B cell (primary cell): Measurements from ENCODE around the gene RERGL. TPM values are rescaled to one million over a fixed set of nuclear protein-coding genes. Genes with fewer than 3 reads are reported as not detected.

ENCODE experiments used
- ATAC-seq: fragments of 200-7000 bp; cut with Tn5 transposase; one replicate; pipeline ENCODE4 v1.10.0; 2021; ENCODE audit warnings: low read depth, mild to moderate bottlenecking, moderate number of reproducible peaks, moderate library complexity
- CTCF ChIA-PET: fragments of 350-600 bp; sonication (Branson Sonifier 250); formaldehyde crosslinking; loops from one replicate; lab custom pipeline; 2021; ENCODE audit warnings: antibody characterized with exemption, inconsistent platforms; lab: Charles Lee
- POLR2A ChIA-PET: fragments of 350-600 bp; sonication (Branson Sonifier 250); formaldehyde crosslinking; loops from one replicate; lab custom pipeline; 2021; ENCODE audit warnings: antibody characterized with exemption; lab: Charles Lee
- DNase-seq: peaks from one replicate; pipeline ENCODE4 v3.0.0; 2013
- H2AFZ ChIP-seq: 2 replicates; pipeline ENCODE4 v1.6.1; 2012; ENCODE audit warnings: mild to moderate bottlenecking, low read depth, low read length; ENCODE audit not compliant: insufficient read depth, poor library complexity, severe bottlenecking
- H3K27ac ChIP-seq, 2 donors: 1 replicate in 1 of 2; 2 replicates in 1 of 2; pipeline ENCODE4 v1.5.1; 2012 to 2013; ENCODE audit warnings: low read length in 2 of 2, mild to moderate bottlenecking in 2 of 2, moderate library complexity in 1 of 2
- H3K27me3 ChIP-seq, 4 experiments: fragments of 200-600 bp in 1 of 4; sonication (generic) in 1 of 4; replicated peaks in 1 of 4; 1 replicate in 2 of 4; 2 replicates in 2 of 4; pipeline versions ENCODE4 v1.6.1 to v1.7.0; 2013 to 2016; ENCODE audit warnings: low read length in 3 of 4, mild to moderate bottlenecking in 2 of 4, mixed read lengths in 1 of 4, moderate library complexity in 1 of 4; ENCODE audit not compliant: insufficient read depth in 4 of 4, control insufficient read depth in 3 of 4; ENCODE audit errors: control extremely low read depth in 1 of 4
- H3K36me3 ChIP-seq, 2 experiments: replicated peaks in 1 of 2; 1 replicate in 1 of 2; 2 replicates in 1 of 2; pipeline versions ENCODE4 v1.6.1 to v1.7.1; 2013; ENCODE audit warnings: low read length in 1 of 2; ENCODE audit not compliant: insufficient read depth in 2 of 2, control insufficient read depth in 1 of 2; ENCODE audit errors: control extremely low read depth in 1 of 2, extremely low read depth in 1 of 2
- H3K4me1 ChIP-seq, 2 donors: fragments of 200-600 bp in 1 of 2; sonication (generic) in 1 of 2; 1 replicate in 1 of 2; 2 replicates in 1 of 2; pipeline versions ENCODE4 v1.5.1 to v1.6.1; 2013 to 2017; ENCODE audit warnings: low read length in 2 of 2; ENCODE audit not compliant: control insufficient read depth in 2 of 2, insufficient read depth in 2 of 2
- H3K4me2 ChIP-seq: replicated peaks from 2 replicates; pipeline ENCODE3; 2012; ENCODE audit warnings: mild to moderate bottlenecking, low read depth, low read length; ENCODE audit not compliant: poor library complexity, severe bottlenecking
- H3K4me3 ChIP-seq, 5 experiments: fragments of 200-600 bp in 1 of 5; sonication (generic) in 1 of 5; 1 replicate in 3 of 5; 2 replicates in 2 of 5; pipeline versions ENCODE4 v1.5.1 to v1.7.0; 2011 to 2016; ENCODE audit warnings: low read length in 4 of 5, mild to moderate bottlenecking in 4 of 5, low read depth in 2 of 5, control low read depth in 1 of 5, moderate library complexity in 1 of 5; ENCODE audit not compliant: insufficient read depth in 1 of 5; ENCODE audit errors: control extremely low read depth in 1 of 5, extremely low read depth in 1 of 5
- H3K79me2 ChIP-seq: fragments of 200-600 bp; sonication (generic); one replicate; pipeline ENCODE4 v1.6.0; 2016; ENCODE audit warnings: low read length; ENCODE audit not compliant: control insufficient read depth, insufficient read depth
- H3K9ac ChIP-seq: fragments of 200-600 bp; sonication (generic); 2 replicates; pipeline ENCODE4 v1.6.1; 2017; ENCODE audit warnings: mild to moderate bottlenecking, low read length, moderate library complexity
- H3K9me3 ChIP-seq, 3 donors: one replicate each; pipeline versions ENCODE4 v1.6.1 to v1.7.1; 2013; ENCODE audit warnings: low read length in 2 of 3; ENCODE audit not compliant: control insufficient read depth in 2 of 3, insufficient read depth in 1 of 3; ENCODE audit errors: control extremely low read depth in 1 of 3
- H4K20me1 ChIP-seq: 2 replicates; pipeline ENCODE4 v1.6.0; 2012; ENCODE audit warnings: mild to moderate bottlenecking, low read length; ENCODE audit not compliant: insufficient read depth, control insufficient read depth, poor library complexity, severe bottlenecking
- H3K27ac Mint-ChIP-seq: one replicate; pipeline ENCODE4 v1.8.0; 2021; ENCODE audit warnings: mixed read lengths
- H3K27me3 Mint-ChIP-seq: one replicate; pipeline ENCODE4 v1.8.0; 2021; ENCODE audit warnings: mixed read lengths
- H3K4me1 Mint-ChIP-seq: one replicate; pipeline ENCODE4 v1.8.0; 2021; ENCODE audit warnings: mixed read lengths
- H3K4me3 Mint-ChIP-seq: one replicate; pipeline ENCODE4 v1.8.0; 2021; ENCODE audit warnings: mixed read lengths
- H3K9me3 Mint-ChIP-seq: one replicate; pipeline ENCODE4 v1.8.0; 2022; ENCODE audit warnings: mixed read lengths; ENCODE audit not compliant: insufficient read depth
- CTCF ChIP-seq: fragments of 200-600 bp; IDR thresholded peaks from one replicate; pipeline ENCODE4 v1.8.0; 2022; ENCODE audit warnings: antibody characterized with exemption, mild to moderate bottlenecking
- EZH2 ChIP-seq: IDR thresholded peaks from 2 replicates; pipeline ENCODE4 v1.6.1; 2012; ENCODE audit warnings: borderline replicate concordance, low read depth, mild to moderate bottlenecking, moderate library complexity, low read length; ENCODE audit not compliant: insufficient read depth, poor library complexity, severe bottlenecking
- WGBS: methylation state at CpG from one replicate; pipeline ENCODE4 v1.1.5; 2013; ENCODE audit warnings: missing lambda C conversion rate; ENCODE audit not compliant: insufficient coverage; 5-methylcytosine and 5-hydroxymethylcytosine counted together
- intact Hi-C: fragments of 100-400 bp; cut with micrococcal nuclease; formaldehyde crosslinking; loops from one replicate; pipeline ENCODE4 v1.10.0; 2022
- polyA plus RNA-seq: library from polyadenylated mRNA; depleted of rRNA; stranded (reverse); fragments of >200 nt; gene quantifications from 2 replicates; pipeline ENCODE4 v1.2.3, GENCODE V29; 2012
- total RNA-seq, 2 donors: library from RNA; stranded (reverse); fragments of 120-200 nt in 1 of 2; gene quantifications; 1 replicate in 1 of 2; 2 replicates in 1 of 2; pipeline versions ENCODE4 v1.2.3 to v1.2.4, GENCODE V29; 2013 to 2022

RERGL gene
- total and polyA plus RNA-seq, 2 donors (not counting 1 experiment from before 2014, with no cell fraction given), result not detected

GRCh38 chr12:18135509-18135908 is 45.5 kb upstream of the RERGL start:
- ATAC-seq, result no peak
- Histone ChIP-seq H3K79me2 (no peaks in the 10 kb centered on the region), H4K20me1 (no peaks in the 10 kb centered on the region), H3K4me3 (no peak overlapping the region), H2AFZ (no peak overlapping the region), H3K27ac (no peak overlapping the region), H3K36me3 (no peaks in the 10 kb centered on the region), H3K9ac (no peak overlapping the region), H3K27me3 (no peaks in the 10 kb centered on the region), H3K9me3 (no peaks in the 10 kb centered on the region), H3K4me2 (no peak overlapping the region), H3K4me1 (no peaks in the 10 kb centered on the region)
- H3K4me3 Mint-ChIP-seq, result no peak overlapping the region
- 94% methylated on average over 5 of the region's 8 CpGs for WGBS
- TF ChIP-seq CTCF, result no peak
- TF ChIP-seq EZH2, result no peak
- CTCF ChIA-PET, result no interaction called here
- no peaks in the 10 kb centered on the region for H3K9me3 Mint-ChIP-seq
- no peak overlapping the region for H3K27ac Mint-ChIP-seq
- DNase-seq, result no peak
- intact Hi-C loops, result no loop called here
- POLR2A ChIA-PET, result no interaction called here
- peaks cover 4% of the 10 kb centered on the region for H3K4me1 Mint-ChIP-seq
- no peaks in the 10 kb centered on the region for H3K27me3 Mint-ChIP-seq

DNA sequence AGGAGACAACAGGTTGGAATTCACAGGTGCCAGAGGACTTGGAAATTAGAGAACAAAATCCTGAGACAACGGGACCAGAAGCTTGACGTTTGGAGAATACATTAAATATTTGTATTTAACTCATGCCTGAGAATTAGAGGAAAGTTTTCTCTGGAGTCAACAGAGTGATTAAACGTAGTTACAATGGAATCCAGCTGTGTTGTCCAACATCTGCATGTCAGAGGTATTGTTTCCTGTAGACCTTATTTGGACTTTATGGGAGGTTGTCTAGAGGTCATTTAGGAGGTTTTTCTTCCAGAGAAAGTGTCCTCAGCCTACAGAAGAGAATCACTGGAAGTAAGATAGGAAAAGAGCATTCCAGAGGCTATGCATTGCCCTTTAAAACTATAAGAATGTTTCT is 45.1 kb upstream of the RERGL start:
- H3K4me2 ChIP-seq, result no peak overlapping the region
- H3K79me2 ChIP-seq, result no peaks in the 10 kb centered on the region
- H2AFZ ChIP-seq, result no peak overlapping the region
- no peaks in the 10 kb centered on the region for H3K9me3 ChIP-seq
- H3K36me3 ChIP-seq, result no peaks in the 10 kb centered on the region
- no peaks in the 10 kb centered on the region for H4K20me1 ChIP-seq
- H3K27ac ChIP-seq, result no peak overlapping the region
- POLR2A ChIA-PET, result no interaction called here
- H3K9me3 Mint-ChIP-seq, result no peaks in the 10 kb centered on the region
- intact Hi-C loops, result no loop called here
- CTCF ChIA-PET, result no interaction called here
- H3K4me3 ChIP-seq, result no peak overlapping the region
- no peak overlapping the region for H3K9ac ChIP-seq
- peaks cover 4% of the 10 kb centered on the region for H3K4me1 Mint-ChIP-seq
- no peaks in the 10 kb centered on the region for H3K4me1 ChIP-seq
- 44% methylated on average over 1 of the region's 3 CpGs for WGBS
- no peak for ATAC-seq
- H3K27ac Mint-ChIP-seq, result no peak overlapping the region
- no peak for DNase-seq
- H3K27me3 Mint-ChIP-seq, result no peaks in the 10 kb centered on the region
- H3K27me3 ChIP-seq, result no peaks in the 10 kb centered on the region
- no peak for TF ChIP-seq CTCF
- no peak overlapping the region for H3K4me3 Mint-ChIP-seq
